ENCODE measurements around the gene GABRA5.

DNA sequence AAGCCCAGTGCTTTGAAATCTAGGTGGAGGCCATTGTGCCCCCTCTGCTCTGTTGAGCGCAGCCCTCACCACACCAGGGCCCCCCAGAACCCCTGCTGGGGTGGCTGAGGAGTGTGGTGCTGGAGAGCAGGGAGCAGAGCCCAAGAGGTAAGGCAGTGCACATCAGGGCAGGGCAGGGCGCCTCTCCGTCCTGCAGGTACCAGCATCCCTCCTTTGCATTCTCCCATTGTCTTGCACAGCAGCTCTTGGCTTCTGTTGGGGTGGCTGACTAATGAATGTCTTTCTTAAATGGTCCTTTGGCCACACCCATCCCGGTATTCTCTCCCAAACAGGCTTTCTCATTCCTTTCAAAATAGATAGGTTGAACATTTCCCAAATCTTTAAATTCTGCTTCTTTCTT, 62.7 kb downstream of the GABRA5 start:
- TF ChIP-seq, protein P1, sequence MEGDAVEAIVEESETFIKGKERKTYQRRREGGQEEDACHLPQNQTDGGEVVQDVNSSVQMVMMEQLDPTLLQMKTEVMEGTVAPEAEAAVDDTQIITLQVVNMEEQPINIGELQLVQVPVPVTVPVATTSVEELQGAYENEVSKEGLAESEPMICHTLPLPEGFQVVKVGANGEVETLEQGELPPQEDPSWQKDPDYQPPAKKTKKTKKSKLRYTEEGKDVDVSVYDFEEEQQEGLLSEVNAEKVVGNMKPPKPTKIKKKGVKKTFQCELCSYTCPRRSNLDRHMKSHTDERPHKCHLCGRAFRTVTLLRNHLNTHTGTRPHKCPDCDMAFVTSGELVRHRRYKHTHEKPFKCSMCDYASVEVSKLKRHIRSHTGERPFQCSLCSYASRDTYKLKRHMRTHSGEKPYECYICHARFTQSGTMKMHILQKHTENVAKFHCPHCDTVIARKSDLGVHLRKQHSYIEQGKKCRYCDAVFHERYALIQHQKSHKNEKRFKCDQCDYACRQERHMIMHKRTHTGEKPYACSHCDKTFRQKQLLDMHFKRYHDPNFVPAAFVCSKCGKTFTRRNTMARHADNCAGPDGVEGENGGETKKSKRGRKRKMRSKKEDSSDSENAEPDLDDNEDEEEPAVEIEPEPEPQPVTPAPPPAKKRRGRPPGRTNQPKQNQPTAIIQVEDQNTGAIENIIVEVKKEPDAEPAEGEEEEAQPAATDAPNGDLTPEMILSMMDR (IDR thresholded peaks at IDR 0.05) = no peak
- no peak for TF ChIP-seq ZFX (IDR thresholded peaks at IDR 0.05; ENCODE audit: borderline replicate concordance)
